ENCODE results near the gene FKBP2.

- TF ChIP-seq POLR2A (IDR thresholded peaks at IDR 0.05; ENCODE audit: low read depth, low read length) (peak; percentile 56), POLR2AphosphoS5 (IDR thresholded peaks at IDR 0.05; ENCODE audit: low read depth, low read length) (no peak; the same call in 1 of the 2 replicates), SPI1 (IDR thresholded peaks at IDR 0.05; ENCODE audit: low read depth, low read length) (peak; percentile 90), POU2F2 (IDR thresholded peaks at IDR 0.05; ENCODE audit: low read depth, low read length) (peak; percentile 94), TAF1 (IDR thresholded peaks at IDR 0.05; ENCODE audit: low read depth, low read length) (peak; percentile 61; the same call in 1 of the 2 replicates), PAX5 (IDR thresholded peaks at IDR 0.05; ENCODE audit: insufficient read depth, low read length, severe bottlenecking) (peak; percentile 27)
These were observed 1.0 kb upstream of the FKBP2 start for GRCh38 chr11:64239662-64240434.
